Immature natural killer cell (primary cell): Measurements from ENCODE around the gene ZNF101. TPM values are rescaled to one million over a fixed set of nuclear protein-coding genes. Genes with fewer than 3 reads are reported as not detected.
"Not testable (repeated sequence)": the region's sequence is repeated elsewhere in the genome, so short reads cannot be mapped to it uniquely, and the experiment has no call there.

Source experiments
- DNase-seq, 3 donors: peaks; one replicate each; pipeline ENCODE4 v3.0.0; 2022; ENCODE audit warnings: mixed read lengths in 1 of 3
- H3K27ac Mint-ChIP-seq, 6 donors: one replicate each; pipeline ENCODE4 v1.8.0; 2020; ENCODE audit warnings: mixed read lengths in 6 of 6, mild to moderate bottlenecking in 5 of 6, inconsistent platforms in 4 of 6, moderate library complexity in 3 of 6
- H3K27me3 Mint-ChIP-seq, 3 donors: one replicate each; pipeline ENCODE4 v1.8.0; 2020 to 2021; ENCODE audit warnings: low read depth in 3 of 3, mild to moderate bottlenecking in 3 of 3, mixed read lengths in 3 of 3, moderate library complexity in 3 of 3, inconsistent platforms in 1 of 3
- H3K36me3 Mint-ChIP-seq, 3 donors: one replicate each; pipeline ENCODE4 v1.8.0; 2020; ENCODE audit warnings: mixed read lengths in 3 of 3, inconsistent platforms in 2 of 3, mild to moderate bottlenecking in 2 of 3
- H3K4me1 Mint-ChIP-seq, 2 donors: one replicate each; pipeline ENCODE4 v1.8.0; 2020; ENCODE audit warnings: inconsistent platforms in 2 of 2, mild to moderate bottlenecking in 2 of 2, mixed read lengths in 2 of 2, moderate library complexity in 1 of 2
- H3K4me3 Mint-ChIP-seq, 5 donors: one replicate each; pipeline ENCODE4 v1.8.0; 2020; ENCODE audit warnings: mild to moderate bottlenecking in 5 of 5, mixed read lengths in 5 of 5, inconsistent platforms in 3 of 5, moderate library complexity in 3 of 5
- H3K9me3 Mint-ChIP-seq, 6 donors: one replicate each; pipeline ENCODE4 v1.8.0; 2020; ENCODE audit warnings: mild to moderate bottlenecking in 6 of 6, mixed read lengths in 6 of 6, inconsistent platforms in 4 of 6, moderate library complexity in 3 of 6
- polyA plus RNA-seq, 3 donors: library from polyadenylated mRNA; unstranded; fragments of 300-500 nt; fragmentation: Illumina TruSeq; gene quantifications; one replicate each; pipeline ENCODE4 v1.2.3, GENCODE V29; 2021

The ZNF101 gene
- polyA plus RNA-seq, 3 donors from 2014 or later = 33.9 to 51.4 (median 36.8) TPM

DNA sequence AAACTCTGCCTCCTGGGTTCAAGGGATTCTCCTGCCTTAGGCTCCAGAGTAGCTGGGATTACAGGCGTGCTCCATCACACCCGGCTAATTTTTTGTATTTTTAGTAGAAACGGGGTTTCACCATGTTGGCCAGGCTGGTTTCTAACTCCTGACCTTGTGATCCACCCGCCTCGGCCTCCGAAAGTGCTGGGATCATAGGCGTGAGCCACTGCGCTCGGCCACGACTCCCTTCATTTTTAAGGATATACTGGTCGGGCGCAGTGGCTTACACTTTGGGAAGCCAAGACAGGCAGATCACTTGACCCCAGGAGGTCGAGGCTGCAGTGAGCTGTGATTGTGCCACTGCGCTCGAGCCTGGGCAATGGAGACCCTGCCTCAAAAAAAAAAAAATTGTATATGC is 17.5 kb downstream of the ZNF101 start:
- H3K27ac Mint-ChIP-seq, DNase-seq, H3K27me3 Mint-ChIP-seq, H3K4me3 Mint-ChIP-seq: not testable (repeated sequence)
- H3K4me1 Mint-ChIP-seq = peaks cover 3 to 15% of the 10 kb centered on the region in 2 donors
- H3K9me3 Mint-ChIP-seq = peaks cover 6 to 35% (median 25%) of the 10 kb centered on the region in 6 donors
- H3K36me3 Mint-ChIP-seq = peaks cover 23 to 43% (median 35%) of the 10 kb centered on the region in 3 donors

DNA sequence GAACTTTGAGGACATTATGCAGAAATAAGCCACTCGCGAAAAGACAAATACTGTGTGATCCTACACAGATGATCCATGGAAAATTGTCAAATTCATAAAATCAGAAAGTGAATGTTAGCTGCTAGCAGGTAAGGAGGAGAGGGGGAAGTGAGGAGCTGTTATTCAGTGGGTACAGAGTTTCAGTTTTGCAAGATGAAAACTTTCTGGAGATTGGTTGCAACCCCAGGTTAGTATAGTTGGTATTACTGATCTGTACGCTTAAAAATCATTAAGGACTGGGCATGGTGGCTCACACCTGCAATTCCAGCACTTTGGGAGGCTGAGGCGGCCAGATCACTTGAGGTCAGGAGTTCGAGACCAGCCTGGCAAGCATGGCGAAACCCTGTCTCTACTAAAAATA is 17.9 kb downstream of the ZNF101 start:
- Mint-ChIP-seq H3K4me3 (no peak overlapping the region), H3K4me1 (peaks cover 3 to 15% of the 10 kb centered on the region in 2 donors), H3K36me3 (peaks cover 21 to 38% (median 33%) of the 10 kb centered on the region in 3 donors), H3K27me3 (peaks cover 0 to 4% (median 2%) of the 10 kb centered on the region in 3 donors), H3K9me3 (peaks cover 3 to 32% (median 22%) of the 10 kb centered on the region in 6 donors), H3K27ac (peak overlapping the region in 1 of 6 donors; percentile 58)
- DNase-seq = no peak

DNA sequence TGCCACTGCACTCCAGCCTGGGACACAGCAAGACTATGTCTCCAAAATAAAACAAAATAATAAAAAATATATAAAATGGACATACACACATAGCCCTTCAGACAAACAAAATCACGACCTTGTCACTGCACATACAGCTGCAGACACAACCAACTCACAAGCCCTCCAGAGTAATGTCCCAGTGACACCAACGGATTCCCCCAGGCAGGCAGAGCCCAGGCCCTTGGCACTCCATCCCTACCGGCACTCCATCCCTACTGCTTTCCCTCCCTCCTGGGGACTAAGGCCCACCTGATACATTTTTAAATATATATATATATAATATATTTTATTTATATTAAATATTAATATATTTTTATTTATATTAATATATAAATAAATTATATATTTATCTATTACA is 18.5 kb downstream of the ZNF101 start:
- no peak overlapping the region for H3K4me3 Mint-ChIP-seq

DNA sequence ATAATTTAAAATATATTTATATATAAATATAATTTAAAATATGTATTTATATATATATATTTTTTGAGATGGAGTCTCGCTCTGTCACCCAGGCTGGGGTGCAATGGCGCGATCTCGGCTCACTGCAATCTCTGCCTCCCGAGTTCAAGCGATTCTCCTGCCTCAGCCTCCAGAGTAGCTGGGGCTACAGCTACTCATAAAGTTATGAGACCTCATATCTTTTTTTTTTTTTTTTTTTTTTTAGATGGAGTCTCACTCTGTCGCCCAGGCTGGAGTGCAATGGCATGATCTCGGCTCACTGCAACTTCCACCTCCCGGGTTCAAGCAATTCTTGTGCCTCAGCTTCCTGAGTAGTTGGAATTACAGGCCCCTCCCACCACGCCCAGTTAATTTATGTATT is 20.4 kb downstream of the ZNF101 start:
- H3K27ac Mint-ChIP-seq, H3K4me1 Mint-ChIP-seq, DNase-seq, H3K27me3 Mint-ChIP-seq, H3K4me3 Mint-ChIP-seq: not testable (repeated sequence)
- H3K36me3 Mint-ChIP-seq = peaks cover 11 to 23% (median 16%) of the 10 kb centered on the region in 3 donors
- peaks cover 0 to 19% (median 10%) of the 10 kb centered on the region in 6 donors for H3K9me3 Mint-ChIP-seq

More for the DNA sequence above, 18.5 kb downstream of the ZNF101 start:
- Mint-ChIP-seq H3K27me3 (peaks cover 0 to 4% (median 2%) of the 10 kb centered on the region in 3 donors), H3K36me3 (peaks cover 21 to 38% (median 33%) of the 10 kb centered on the region in 3 donors), H3K27ac (no peak overlapping the region), H3K9me3 (peaks cover 3 to 32% (median 22%) of the 10 kb centered on the region in 6 donors), H3K4me1 (peaks cover 3 to 15% of the 10 kb centered on the region in 2 donors)
- DNase-seq = no peak

DNA sequence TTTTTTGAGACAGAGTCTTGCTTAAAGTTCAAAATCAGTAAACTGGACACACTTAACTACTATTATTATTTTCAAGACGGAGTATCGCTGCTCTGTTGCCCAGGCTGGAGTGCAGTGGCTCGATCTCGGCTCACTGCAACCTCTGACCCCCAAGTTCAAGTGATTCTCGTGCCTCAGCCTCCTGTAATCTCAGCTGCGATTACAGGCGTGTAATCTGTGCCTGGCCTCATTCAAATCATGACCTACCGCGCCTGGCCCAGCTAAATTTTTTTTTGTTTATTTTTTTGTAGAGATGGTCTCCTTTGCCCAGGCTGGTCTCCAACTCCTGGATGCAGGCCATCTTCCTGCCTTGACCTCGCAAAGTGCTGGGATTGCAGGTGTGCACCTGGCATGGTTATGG is 23.0 kb downstream of the ZNF101 start:
- H3K27me3 Mint-ChIP-seq = no peaks in the 10 kb centered on the region
- H3K27ac Mint-ChIP-seq = no peak overlapping the region
- peaks cover 0 to 3% (median under 1%) of the 10 kb centered on the region in 6 donors for H3K9me3 Mint-ChIP-seq
- H3K4me3 Mint-ChIP-seq = no peak overlapping the region
- peaks cover 4 to 7% (median 6%) of the 10 kb centered on the region in 3 donors for H3K36me3 Mint-ChIP-seq
- H3K4me1 Mint-ChIP-seq = no peaks in the 10 kb centered on the region
- no peak for DNase-seq

DNA sequence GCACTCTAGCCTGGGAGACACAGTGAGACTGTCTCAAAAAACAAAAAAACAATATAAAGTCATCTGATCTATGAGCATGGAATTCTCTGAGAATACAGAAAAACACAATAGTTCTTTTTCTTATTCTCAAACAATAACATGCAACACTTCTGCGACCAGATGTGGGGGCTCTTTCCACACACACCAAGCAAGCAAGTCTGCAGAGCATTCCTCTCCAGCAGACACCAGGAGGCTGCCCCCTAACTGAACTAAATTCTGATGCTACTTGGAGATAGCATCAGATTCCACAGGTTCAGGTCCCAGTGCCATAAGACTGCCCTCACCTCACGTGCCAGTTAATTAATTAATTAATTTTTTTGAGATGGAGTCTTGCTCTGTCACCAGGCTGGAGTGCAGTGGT is 27.7 kb downstream of the ZNF101 start:
- peaks cover 4 to 17% (median 11%) of the 10 kb centered on the region in 6 donors for H3K9me3 Mint-ChIP-seq
- H3K4me1 Mint-ChIP-seq = no peaks in the 10 kb centered on the region
- no peaks in the 10 kb centered on the region for H3K27me3 Mint-ChIP-seq
- peaks cover 9 to 15% (median 14%) of the 10 kb centered on the region in 3 donors for H3K36me3 Mint-ChIP-seq
- no peak overlapping the region for H3K4me3 Mint-ChIP-seq
- DNase-seq = no peak
- no peak overlapping the region for H3K27ac Mint-ChIP-seq

DNA sequence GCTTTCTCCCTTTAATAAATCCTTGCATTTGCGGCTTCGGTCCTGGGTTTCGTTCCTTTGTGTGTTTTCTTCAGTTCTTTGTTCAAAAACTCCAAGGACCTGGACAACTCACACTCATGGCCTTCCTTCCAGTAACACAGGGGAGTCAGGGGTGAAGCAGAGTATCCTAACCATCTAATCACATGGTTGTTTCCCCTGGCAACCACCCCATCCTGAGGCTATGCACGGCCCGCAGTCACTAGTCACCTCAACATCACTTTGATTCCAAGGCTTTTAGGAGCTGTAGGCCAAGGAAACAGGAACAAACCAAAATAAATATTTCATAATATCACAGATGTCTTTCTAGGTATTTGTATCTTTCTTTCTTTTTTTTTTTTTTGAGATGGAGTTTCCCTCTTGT is 28.9 kb downstream of the ZNF101 start:
- Mint-ChIP-seq H3K4me3 (no peak overlapping the region), H3K4me1 (no peaks in the 10 kb centered on the region), H3K27ac (no peak overlapping the region), H3K27me3 (no peaks in the 10 kb centered on the region), H3K9me3 (peaks cover 4 to 21% (median 15%) of the 10 kb centered on the region in 6 donors), H3K36me3 (peaks cover 9 to 15% (median 14%) of the 10 kb centered on the region in 3 donors)
- DNase-seq = no peak

DNA sequence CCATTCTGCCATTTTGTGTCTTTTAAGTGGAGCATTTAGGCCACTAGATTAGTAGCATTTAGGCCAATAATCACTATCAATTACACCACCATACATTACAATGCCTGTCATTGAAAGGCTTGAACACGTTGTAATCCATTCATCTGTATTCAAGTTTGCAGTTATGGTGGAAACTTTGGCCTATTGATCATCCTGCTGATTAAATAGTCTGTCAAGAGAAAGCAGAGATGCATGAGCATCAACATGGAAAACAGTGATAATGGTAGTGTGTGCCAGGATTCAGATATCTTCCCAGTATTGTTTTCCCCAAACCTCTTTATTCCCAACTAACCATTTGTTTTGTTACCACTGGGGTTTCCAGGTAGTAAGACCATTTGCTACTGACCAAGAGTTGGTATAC is 31.9 kb downstream of the ZNF101 start:
- H3K9me3 Mint-ChIP-seq = peaks cover 17 to 43% (median 40%) of the 10 kb centered on the region in 6 donors
- not testable (repeated sequence) for H3K27ac Mint-ChIP-seq, H3K4me3 Mint-ChIP-seq, H3K4me1 Mint-ChIP-seq, DNase-seq, H3K27me3 Mint-ChIP-seq
- peaks cover 23 to 35% (median 34%) of the 10 kb centered on the region in 3 donors for H3K36me3 Mint-ChIP-seq

DNA sequence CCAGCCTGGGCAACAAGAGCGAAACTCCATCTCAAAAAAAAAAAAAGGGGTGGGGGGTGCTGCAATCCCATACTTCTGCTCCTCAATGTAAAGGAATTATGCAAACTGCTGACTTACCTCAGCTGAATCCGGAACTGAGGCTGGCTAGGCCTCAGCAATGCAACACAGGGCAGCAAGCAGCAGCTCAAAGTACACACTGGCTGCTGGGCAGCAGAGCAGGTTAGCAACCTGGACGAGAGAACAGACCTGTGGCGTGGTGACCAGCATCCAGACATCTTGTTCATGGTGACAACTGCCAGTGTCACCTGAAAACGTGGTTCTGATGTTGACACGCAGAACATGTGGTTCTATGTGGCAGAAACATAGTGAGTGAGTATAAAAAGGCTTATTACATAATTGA is 36.2 kb downstream of the ZNF101 start:
- DNase-seq = no peak
- Mint-ChIP-seq H3K4me3 (no peak overlapping the region), H3K27me3 (peaks cover 2 to 3% (median 3%) of the 10 kb centered on the region in 3 donors), H3K36me3 (peaks cover 35 to 57% (median 42%) of the 10 kb centered on the region in 3 donors), H3K27ac (peak overlapping the region in 1 of 6 donors; percentile 17), H3K4me1 (peaks cover 0 to 3% of the 10 kb centered on the region in 2 donors), H3K9me3 (peaks cover 37 to 83% (median 75%) of the 10 kb centered on the region in 6 donors)

DNA sequence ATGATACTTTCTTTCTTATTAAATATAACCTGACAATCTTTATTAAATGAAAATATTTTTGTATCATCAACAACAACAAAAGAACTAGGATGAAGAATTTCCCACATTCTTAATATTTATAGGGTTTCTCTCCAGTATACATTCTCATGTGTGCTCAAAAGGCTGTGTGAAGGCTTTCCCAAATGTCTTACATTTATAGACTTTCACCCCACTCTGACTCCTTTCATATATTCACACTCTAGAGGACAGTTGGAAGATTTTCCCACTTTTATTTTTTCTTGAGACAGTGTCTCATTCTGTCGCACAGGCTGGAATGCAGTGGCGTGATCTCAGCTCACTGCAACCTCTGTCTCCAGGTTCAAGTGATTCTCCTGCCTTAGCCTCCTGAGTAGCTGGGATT is 41.9 kb downstream of the ZNF101 start:
- Mint-ChIP-seq H3K9me3 (peaks cover 39 to 100% (median 95%) of the 10 kb centered on the region in 6 donors), H3K4me1 (peaks cover 0 to 3% of the 10 kb centered on the region in 2 donors), H3K36me3 (peaks cover 44 to 72% (median 59%) of the 10 kb centered on the region in 3 donors), H3K27ac (no peak overlapping the region), H3K4me3 (no peak overlapping the region), H3K27me3 (peaks cover under 1 to 2% (median 2%) of the 10 kb centered on the region in 3 donors)
- no peak for DNase-seq

DNA sequence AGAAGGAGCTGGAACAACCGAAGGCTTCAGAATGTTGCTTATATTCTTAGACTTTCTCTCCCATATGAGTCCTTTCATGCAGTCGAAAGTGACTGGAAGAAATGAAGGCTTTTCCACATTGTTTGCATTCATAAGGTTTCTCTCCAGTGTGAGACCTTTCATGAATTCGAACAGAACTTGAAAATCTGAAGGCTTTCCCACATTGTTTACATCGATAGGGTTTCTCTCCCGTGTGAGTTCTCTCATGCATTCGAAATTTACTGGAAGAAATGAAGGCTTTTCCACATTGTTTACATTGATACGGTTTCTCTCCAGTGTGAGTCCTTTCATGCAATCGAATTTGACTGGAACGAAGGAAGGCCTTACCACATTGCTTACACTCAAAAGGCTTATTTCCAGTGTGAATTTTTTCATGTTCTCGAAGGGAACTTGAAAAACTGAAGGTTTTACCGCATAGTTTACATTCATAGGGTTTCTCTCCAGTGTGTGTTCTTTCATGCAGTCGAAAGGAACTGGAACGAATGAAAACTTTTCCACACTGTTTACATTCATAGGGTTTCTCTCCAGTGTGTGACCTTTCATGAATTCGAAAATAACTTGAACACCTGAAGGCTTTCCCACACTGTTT is 42.8 kb downstream of the ZNF101 start:
- H3K36me3 Mint-ChIP-seq = peaks cover 45 to 73% (median 55%) of the 10 kb centered on the region in 3 donors

DNA sequence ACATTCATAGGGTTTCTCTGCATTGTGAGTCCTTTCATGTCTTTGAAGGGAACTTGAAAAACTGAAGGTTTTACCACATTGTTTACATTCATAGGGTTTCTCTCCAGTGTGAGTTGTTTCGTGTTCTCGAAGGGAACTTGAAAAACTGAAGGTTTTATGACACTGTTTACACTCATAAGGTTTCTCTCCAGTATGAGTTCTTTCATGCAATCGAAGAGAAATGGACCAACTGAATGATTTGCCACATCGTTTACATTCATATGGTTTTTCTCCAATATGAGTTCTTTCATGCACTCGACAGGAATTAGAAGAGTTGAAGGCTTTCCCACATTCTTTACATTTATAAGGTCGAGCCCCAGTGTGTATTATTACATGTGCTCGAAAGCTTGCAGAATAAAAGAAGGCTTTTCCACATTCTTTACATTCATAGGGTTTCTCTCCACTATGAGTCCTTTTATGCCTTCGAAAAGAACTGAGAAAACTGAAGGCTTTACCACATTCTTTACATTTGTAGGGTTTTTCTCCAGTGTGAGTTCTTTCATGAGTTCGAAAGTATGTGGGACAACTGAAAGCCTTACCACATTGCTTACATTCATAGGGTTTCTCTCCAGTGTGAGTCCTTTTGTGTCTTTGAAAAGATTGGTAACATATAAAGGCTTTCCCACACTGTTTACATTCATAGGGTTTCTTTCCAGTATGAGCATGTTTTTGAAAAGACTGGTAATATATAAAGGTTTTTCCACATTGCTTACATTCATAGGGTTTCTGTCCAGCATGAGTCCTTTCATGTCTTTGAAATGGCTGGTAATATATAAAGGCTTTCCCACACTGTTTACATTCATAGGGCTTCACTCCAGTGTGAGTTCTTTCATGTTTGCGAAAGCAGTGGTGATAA is 43.5 kb downstream of the ZNF101 start:
- DNase-seq = no peak
- Mint-ChIP-seq H3K27me3 (peaks cover 2 to 4% (median 3%) of the 10 kb centered on the region in 3 donors), H3K9me3 (peaks cover 39 to 99% (median 94%) of the 10 kb centered on the region in 6 donors), H3K4me1 (peaks cover 2 to 5% of the 10 kb centered on the region in 2 donors), H3K4me3 (peak overlapping the region in 1 of 5 donors; percentile 27), H3K36me3 (peaks cover 50 to 75% (median 63%) of the 10 kb centered on the region in 3 donors), H3K27ac (no peak overlapping the region)

More for the DNA sequence above, 42.8 kb downstream of the ZNF101 start:
- no peak overlapping the region for H3K4me3 Mint-ChIP-seq
- peaks cover 0 to 5% of the 10 kb centered on the region in 2 donors for H3K4me1 Mint-ChIP-seq
- H3K27ac Mint-ChIP-seq = no peak overlapping the region
- peaks cover 38 to 99% (median 94%) of the 10 kb centered on the region in 6 donors for H3K9me3 Mint-ChIP-seq
- no peak for DNase-seq
- peaks cover 2 to 3% (median 2%) of the 10 kb centered on the region in 3 donors for H3K27me3 Mint-ChIP-seq

DNA sequence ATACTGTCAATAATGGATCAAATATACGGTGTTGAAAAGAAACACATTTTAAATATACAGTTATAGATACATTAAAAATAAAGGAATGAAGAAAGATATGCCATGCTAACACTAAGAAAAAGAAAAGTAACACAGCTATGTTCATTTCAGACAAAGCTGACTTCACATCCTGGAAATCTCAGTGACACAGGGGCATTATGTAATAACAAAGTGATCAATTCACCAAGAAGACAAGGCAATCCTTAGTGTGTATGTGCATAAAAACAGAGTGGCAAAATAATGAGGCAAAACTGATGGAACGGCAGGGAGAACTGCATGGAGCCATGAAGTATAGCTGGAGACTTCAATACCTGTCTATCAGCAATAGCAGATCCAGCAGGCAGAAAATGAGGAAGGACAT is 51.2 kb downstream of the ZNF101 start:
- peaks cover 44 to 94% (median 79%) of the 10 kb centered on the region in 6 donors for H3K9me3 Mint-ChIP-seq
- no peak overlapping the region for H3K4me3 Mint-ChIP-seq
- H3K27me3 Mint-ChIP-seq = peaks cover 0 to 8% (median 1%) of the 10 kb centered on the region in 3 donors
- peaks cover 56 to 65% (median 62%) of the 10 kb centered on the region in 3 donors for H3K36me3 Mint-ChIP-seq
- peak overlapping the region in 1 of 6 donors; percentile 60 for H3K27ac Mint-ChIP-seq
- peaks cover 13 to 41% of the 10 kb centered on the region in 2 donors for H3K4me1 Mint-ChIP-seq
- no peak for DNase-seq
